Measurements from ENCODE around the gene TANC1.

The TANC1 gene

GRCh38 chr2:159147690-159148089, 179.2 kb downstream of the TANC1 start:
- no peak for DNase-seq (ENCODE audit: low read depth)
- no peak overlapping the region for H3K4me3 ChIP-seq (ENCODE audit: low read depth, low read length)

DNA sequence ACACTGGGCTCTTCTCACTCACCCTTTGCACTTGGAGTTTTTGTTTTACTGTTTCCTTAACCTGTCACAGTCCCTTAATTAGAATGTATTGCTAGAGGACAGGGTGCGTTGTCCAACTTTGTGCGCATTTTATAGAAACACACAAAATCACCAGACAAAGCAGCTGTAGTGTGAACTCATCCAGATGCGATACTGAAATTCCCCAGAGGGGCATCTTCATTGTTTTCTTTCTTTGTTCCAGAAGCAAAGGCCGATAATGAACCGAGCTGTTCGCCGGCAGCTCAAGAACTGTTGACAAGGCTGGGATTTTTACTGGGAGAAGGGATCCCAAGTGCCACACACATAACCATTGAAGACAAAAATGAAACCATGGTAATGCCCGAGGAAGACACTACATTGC, 180.5 kb downstream of the TANC1 start:
- no peak for DNase-seq (ENCODE audit: low read depth)
- no peak overlapping the region for H3K4me3 ChIP-seq (ENCODE audit: low read depth, low read length)

DNA sequence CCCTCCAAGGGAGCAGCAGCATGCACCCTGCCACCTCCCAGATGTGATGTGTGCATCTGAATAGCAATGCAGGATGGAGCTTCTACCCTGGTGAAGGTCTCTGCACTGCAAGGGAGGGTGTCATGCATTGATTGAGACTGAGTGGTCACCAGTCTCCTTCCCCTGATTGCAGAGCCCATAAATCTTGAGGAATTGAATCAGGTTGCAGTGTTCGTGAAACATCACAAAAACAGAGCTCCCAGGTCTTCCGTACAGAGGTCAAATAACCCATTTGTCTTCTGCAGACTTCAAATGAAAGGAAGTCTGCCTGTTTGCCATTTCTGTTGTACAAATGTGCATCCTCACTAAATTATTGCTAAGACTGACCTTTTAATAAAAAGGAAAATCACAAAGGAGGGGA, 181.3 kb downstream of the TANC1 start:
- no peak for DNase-seq (ENCODE audit: low read depth)
- no peak overlapping the region for H3K4me3 ChIP-seq (ENCODE audit: low read depth, low read length)

DNA sequence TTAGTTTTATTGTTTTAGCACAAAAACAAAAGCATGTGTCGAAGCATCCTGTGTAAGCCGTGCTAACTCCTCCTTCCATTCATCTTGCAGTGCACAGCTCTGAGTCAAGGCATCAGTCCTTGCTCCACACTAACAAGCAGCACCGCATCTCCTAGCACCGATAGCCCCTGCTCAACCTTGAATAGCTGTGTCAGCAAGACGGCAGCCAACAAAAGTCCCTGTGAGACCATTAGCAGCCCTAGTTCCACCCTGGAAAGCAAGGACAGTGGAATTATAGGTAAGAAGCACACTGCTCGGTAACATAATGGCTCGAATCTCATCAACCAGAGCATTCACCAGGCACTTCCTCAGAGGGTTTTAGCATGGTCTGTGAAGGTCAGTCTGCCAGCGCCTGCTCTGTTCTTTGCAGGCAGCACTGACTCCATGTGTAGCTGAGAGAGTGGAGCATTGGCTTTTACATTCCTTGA, 181.9 kb downstream of the TANC1 start:
- no peak for DNase-seq (ENCODE audit: low read depth)
- H3K4me3 ChIP-seq (ENCODE audit: low read depth, low read length) = no peak overlapping the region

DNA sequence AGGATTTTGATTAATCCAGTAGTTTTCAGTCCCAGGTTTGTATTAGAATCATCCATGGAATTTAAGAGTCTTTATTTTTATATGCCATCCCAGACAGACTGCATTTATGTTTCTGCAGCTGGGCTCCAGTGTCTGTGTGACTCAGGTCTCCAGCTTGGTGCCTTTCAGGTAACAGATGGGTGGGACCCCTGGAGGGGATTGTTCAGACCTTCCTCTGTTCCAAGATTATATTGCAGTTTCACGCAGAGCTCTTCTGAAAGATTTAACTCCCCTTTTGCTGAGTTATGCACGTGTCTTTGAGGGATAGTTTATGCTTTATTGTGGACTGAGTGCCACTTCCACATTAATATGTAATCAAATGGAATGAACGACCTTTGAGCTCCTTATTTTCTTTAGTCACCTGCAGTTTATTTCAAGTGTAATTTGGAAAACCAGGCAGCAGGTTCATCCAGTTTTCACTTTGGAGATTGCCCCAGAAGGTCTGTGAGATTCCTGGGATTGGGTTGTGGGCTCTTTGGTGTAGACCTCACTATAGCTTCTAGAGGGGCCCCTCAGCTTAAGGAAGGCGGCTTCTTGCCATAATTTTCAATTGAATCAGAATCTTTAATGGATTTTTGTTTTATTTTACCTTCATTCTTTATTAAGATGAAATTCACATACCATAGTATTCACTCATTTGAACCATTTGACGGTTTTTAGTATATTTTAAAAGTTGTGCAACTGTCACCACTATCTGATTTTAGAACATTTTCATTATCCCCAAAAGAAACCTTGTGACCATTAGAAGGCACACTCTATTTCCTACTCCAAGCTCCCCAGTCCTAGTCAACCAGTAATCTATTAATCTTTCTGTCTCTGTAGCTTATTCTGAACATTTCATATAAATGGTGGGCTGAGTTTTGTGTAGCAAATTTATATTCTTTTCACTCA, 183.0 kb downstream of the TANC1 start:
- no peak for DNase-seq (ENCODE audit: low read depth)
- H3K4me3 ChIP-seq (ENCODE audit: low read depth, low read length) = no peak overlapping the region

DNA sequence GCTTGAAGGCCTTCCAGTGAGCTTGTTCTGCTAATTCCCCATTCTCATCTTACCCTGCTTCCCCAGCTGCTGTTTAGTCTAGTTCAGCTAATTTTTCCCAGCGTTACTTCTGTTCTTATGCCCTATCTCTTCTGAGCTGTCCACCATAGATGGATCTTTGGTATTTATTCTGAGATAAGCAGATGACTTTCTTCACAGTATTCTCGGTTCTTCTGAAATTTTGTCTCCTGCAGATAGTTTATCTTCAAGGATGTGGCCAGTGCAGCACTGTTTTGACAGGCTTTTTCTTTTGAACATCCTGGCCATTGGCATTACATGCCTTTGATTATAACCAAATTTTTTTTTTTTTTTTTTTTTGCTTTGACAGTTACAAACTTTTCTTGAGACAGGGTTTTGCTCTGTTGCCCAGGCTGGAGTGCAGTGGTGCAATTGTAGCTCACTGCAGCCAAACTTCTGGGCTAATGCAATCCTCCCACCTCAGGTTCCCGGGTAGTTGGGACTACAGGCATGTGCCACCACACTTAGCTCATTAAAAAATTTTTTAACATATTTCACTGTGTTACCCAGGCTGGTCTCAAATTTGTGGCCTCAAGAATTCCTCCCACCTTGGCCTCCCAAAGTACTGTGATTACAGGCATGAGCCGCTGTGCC, 183.8 kb downstream of the TANC1 start:
- no peak for DNase-seq (ENCODE audit: low read depth)
- H3K4me3 ChIP-seq (ENCODE audit: low read depth, low read length) = no peak overlapping the region

DNA sequence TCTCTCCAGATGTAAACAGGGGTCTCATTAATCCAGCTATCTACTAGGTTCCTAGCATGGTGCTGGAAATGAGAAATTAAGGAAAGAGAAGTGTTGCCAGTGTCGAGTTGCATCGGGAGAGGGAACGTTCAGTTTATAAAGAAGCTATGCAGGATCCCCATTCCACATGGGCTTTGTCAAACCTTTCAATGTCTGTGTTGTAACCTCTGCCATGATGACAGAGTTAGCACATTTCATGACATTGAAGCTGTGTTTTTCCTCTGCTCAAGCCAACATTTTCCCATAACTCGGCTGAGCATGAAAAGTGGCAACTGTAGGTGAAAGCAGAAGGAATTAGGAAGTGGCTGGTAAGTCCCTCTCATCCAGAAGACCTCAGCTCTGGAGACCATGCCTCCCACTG, 184.6 kb downstream of the TANC1 start:
- H3K4me3 ChIP-seq (ENCODE audit: low read depth, low read length) = no peak overlapping the region
- no peak for DNase-seq (ENCODE audit: low read depth)

DNA sequence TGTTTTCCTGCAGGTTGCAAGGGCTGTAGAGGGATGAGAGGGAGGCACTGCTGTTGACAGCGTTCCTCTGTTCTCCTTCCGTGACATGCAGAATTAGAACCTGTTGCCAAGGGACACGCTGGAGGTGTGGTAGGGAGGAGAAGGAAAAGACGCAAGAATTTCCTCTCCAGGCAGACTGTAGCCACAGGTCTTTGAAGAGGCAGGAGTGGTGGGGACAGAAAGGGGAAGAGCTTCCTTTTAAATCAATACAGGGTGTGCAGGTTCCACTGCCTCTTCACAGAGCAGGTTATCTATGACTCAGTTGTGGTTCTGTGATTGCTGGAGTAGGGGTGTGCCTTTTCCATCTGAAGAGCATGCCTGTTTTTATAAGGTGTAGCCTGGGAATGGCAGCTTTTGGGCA, 185.0 kb downstream of the TANC1 start:
- DNase-seq (ENCODE audit: low read depth) = no peak
- no peak overlapping the region for H3K4me3 ChIP-seq (ENCODE audit: low read depth, low read length)

DNA sequence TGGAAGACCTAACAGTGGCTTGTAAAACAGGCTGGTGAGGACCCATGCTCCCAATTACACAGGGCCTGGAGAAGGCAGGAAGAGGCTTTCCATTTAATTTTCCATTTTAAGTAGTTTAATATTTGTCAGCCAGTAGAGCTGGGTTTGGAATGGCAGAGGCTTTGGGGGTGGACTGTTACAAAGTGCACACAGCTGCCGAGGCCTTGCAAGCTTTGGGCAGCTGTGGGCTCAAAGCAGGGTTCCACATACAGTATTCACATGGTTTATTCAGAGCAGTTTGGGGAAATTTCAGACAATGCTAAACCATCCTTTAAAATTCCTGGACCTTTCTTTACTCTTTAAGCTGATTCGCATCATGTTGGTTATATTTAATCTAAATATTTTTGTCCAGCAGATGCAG, 185.5 kb downstream of the TANC1 start:
- no peak for DNase-seq (ENCODE audit: low read depth)
- no peak overlapping the region for H3K4me3 ChIP-seq (ENCODE audit: low read depth, low read length)

- DNase-seq (ENCODE audit: low read depth) = no peak
- no peak overlapping the region for H3K4me3 ChIP-seq (ENCODE audit: low read depth, low read length)
These were observed 185.9 kb downstream of the TANC1 start for GRCh38 chr2:159154366-159154765.

GRCh38 chr2:159155320-159155719, 186.9 kb downstream of the TANC1 start:
- no peak for DNase-seq (ENCODE audit: low read depth)
- no peak overlapping the region for H3K4me3 ChIP-seq (ENCODE audit: low read depth, low read length)

GRCh38 chr2:159155791-159156190, 187.4 kb downstream of the TANC1 start:
- DNase-seq (ENCODE audit: low read depth) = no peak
- no peak overlapping the region for H3K4me3 ChIP-seq (ENCODE audit: low read depth, low read length)

GRCh38 chr2:159156834-159157233, 188.4 kb downstream of the TANC1 start:
- DNase-seq (ENCODE audit: low read depth) = no peak
- no peak overlapping the region for H3K4me3 ChIP-seq (ENCODE audit: low read depth, low read length)

DNA sequence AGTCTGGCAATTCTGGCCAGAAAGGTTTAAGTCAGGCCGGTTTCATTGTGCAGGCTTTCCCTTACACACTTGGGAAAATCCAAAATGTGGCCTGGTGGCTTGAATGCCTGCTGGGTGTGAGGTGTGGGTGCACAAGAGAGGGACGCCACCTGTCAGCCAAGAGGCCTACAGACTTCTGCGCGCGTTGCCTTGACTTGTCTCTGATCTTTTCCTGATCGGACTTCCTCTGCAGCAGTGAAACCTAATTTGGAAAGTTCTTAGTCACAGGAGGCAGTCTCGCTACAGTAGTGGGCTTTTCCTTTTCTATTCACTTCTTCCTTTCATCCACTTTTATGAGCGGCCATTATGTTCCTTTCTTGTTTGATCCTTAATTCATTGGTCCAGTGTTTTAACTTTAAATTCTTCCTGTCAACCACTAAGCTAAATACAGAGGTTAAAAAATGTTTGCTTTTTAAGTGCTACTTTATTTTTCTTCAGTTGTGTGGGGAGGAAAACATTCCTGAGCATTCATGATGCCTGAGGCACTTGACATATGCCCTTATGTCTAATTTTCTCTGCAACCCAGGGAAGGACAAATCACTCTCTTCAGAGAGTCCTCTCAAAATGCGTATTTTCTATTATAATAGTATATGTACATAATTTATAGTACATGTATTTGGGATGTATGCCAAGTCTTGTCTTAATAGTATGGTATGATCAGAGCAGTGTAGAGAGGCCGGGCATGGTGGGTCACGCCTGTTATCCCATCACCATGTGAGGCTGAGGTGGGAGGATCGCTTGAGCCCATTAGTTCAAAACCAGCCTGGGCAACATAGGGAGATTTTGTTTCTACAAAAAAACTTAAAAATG, 189.1 kb downstream of the TANC1 start:
- H3K4me3 ChIP-seq (ENCODE audit: low read depth, low read length) = no peak overlapping the region
- DNase-seq (ENCODE audit: low read depth) = no peak

DNA sequence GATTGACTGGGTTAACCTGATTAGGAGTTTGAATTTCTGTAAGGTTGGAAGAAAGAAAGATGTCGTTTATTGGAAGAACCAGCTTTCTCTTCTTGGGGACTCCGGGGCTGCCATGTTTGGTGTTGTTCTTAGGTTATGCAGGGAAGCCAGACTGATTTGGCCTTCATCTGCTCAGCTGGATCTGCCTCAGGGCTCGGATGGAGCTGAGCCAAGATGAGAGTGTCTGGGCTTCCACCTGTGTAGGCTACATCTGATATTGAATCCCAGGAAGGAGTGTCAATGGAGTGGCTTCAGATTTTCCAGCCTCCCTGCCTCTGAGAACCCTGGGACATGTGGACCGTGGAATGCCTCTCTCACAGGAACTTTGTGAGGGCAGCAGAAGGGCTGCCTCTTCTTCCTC, 192.0 kb downstream of the TANC1 start:
- no peak overlapping the region for H3K4me3 ChIP-seq (ENCODE audit: low read depth, low read length)
- DNase-seq (ENCODE audit: low read depth) = no peak

DNA sequence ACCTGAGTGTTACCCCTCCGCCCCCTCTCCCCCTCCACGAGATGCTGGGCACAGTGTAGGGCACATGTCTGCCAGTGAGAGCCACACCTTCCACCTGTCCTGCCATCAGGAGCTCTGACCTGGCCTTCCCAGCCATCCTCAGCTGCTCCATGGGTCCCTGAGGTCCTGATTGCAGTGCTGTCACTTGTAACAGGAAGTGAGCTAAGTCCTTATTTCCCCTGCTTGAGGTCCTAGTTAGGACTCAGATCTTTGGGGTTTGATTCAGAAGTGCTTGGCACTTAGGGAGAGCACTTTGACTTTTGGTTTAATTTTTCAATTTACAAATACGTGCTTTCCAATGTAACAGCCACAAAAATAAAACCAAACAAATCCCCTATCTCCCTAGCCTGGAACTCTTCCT, 192.5 kb downstream of the TANC1 start:
- H3K4me3 ChIP-seq (ENCODE audit: low read depth, low read length) = no peak overlapping the region
- no peak for DNase-seq (ENCODE audit: low read depth)

GRCh38 chr2:159163930-159164329, 195.5 kb downstream of the TANC1 start:
- DNase-seq (ENCODE audit: low read depth) = no peak
- no peak overlapping the region for H3K4me3 ChIP-seq (ENCODE audit: low read depth, low read length)

- DNase-seq (ENCODE audit: low read depth) = no peak
- H3K4me3 ChIP-seq (ENCODE audit: low read depth, low read length) = no peak overlapping the region
These were observed 196.0 kb downstream of the TANC1 start for GRCh38 chr2:159164457-159164911.

DNA sequence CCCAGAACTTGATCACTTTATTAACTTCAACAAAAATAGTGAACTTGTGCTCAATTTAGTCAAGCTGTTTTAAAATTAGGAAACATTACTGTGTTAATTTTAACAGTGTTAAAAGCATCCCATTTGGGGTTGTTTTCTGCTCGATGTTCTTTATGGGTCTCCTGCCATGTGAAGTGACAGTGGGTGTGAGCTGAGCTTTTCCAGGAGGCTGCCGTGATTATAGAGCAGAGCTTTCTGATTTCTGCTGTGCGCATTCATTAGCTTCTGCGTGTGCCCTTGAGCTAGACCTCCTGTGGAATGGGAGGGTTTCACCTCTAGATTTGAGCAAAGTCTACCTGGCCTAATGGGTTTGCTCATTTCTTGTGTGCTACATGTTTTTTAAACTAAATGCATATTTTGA, 196.6 kb downstream of the TANC1 start:
- DNase-seq (ENCODE audit: low read depth) = no peak
- H3K4me3 ChIP-seq (ENCODE audit: low read depth, low read length) = no peak overlapping the region

DNA sequence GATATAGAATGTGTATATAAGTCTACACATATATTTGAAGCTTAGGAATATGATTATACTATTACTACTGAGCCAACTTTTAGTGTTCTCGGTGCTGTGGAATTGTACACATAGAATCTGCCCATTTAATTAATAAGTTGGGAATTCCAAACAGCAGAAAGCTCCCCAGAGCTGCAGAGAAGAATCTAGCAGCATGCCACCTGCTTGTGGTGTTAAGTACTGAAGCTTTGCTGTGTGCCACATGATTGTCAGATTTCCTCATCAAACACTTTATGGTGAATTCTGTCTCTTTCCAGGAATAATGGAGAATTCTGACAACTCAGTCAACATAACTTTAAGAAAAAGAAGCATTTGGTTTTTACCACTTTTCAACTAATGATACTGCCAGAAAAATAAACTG, 200.3 kb downstream of the TANC1 start:
- no peak overlapping the region for H3K4me3 ChIP-seq (ENCODE audit: low read depth, low read length)
- no peak for DNase-seq (ENCODE audit: low read depth)

Measured in skeletal muscle cell (primary cell).